ENCODE data around the gene MACROH2A1.
"Not testable (repeated sequence)": the region's sequence is repeated elsewhere in the genome, so short reads cannot be mapped to it uniquely, and the experiment has no call there.

MACROH2A1 gene

GRCh38 chr5:135375040-135375793, 23.8 kb downstream of the MACROH2A1 start:
- DNase-seq: no peak

DNA sequence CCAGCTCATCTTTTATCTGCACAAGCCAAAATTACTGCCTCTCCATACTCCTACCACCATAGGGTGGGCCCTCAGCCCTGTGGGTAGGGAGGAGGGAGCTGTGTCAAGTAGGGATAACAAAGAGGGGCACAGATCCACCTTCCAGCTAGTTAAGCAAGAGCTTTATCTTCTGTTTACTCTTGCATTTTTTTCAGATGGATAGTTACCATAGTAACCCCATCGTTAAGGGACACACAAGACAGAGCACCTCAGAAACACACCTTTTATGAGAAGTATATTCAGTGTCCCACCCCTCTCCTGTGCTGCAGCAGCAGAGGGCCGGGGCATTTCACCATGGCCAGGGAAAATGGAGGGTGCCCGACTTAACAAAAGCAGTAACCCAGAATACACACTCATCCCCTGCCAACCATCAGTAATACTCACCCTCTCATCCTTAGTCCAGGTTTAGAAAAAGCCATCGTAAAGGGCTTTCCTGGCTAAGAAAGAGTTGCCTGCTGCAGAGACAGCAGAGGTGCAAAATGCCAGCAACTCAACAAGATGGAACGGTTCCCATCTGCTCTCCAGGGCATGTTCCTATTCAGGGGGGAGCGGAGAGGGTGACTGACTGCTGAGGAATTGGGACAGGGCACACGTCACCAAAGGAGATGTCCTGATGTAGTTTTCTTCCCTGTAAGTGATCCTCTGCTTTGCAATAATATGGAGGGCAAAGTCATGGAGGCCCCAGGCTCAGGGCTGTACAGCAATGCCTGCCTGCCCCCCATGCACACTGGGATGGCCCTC, 25.1 kb downstream of the MACROH2A1 start:
- DNase-seq: no peak

DNA sequence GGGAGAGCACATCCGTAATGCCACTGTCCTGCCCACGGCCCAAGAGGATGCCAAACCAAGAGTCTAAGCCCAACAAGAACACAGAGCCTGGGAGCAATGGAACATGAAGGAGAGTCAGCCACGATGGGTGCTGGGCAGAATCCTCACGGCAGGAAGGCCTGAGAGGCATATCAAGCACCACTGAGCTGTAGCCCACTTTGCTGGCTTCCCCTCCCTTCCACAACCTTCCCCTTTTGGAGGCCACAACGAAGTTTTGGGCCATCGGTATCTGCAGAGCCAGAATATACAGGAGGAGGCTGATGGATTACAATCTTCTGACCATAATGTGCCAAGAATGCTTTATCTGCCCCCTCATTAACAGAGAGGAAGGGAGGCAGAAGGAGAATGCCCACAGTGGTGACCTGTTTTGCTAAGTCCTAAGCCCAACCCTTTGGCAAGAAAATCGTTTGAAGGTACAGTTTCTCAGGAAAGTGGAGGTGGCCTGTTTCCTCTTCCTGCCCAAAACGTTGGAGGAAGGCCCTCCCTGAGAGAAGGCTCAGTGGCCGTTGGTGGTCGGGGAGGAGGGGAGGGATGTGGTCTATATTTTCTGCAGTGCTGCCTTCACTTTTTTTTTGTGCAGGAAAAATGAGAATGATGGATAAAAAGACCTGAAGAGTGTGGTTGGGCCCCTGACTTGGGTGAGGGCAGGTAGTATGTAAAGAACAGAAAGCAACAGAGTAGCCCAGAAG, 26.2 kb downstream of the MACROH2A1 start:
- no peak for DNase-seq

DNA sequence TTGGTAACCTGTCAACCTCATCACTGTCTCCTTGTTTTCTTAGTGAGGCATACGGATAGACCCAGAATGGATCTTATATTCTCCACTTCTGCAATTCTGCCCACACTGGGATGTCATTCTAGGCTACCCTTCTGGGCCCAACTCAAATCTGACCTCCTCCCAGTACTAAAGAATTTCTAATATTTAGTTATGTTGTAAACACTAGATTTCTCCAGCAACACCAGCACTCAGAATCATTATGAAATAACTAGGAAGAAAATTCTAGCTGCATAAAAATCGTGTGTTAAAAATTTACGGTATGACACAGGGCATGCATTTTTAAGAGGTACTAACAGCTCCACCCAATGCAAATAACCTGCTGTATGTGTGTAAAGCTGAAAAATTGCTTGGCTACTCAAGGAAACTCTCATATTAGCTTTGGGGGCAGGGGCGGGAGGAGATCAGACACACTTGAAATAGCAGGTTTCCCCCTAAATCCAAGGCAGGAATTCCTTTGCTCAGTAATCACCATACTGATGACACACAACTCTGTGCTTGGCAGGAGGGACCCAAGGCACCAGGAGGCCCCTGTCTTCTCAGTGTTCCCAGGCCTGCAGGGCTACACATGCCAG, 27.3 kb downstream of the MACROH2A1 start:
- no peak for DNase-seq

- no peak for DNase-seq
Measured at GRCh38 chr5:135369952-135370351, 29.1 kb downstream of the MACROH2A1 start.

DNA sequence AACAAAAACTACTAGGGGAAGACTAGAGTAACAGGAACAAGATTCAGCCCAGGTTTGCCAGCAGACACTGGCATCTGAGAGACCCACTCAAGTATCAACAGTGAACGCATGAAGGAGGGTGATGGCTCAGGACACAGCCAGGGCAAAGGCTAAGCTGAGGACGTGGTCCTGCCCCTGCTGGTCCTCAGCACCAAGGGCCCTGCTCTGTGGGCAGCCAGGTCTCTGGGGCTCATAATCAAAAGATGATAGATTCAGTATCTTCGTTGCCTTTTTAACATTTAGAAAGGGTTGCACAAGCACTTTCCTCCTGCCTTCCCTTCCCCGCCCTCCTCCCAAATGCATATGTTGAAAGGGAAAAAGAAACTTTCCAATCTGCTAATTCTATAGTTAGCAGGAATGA, 31.5 kb downstream of the MACROH2A1 start:
- DNase-seq: no peak

- DNase-seq: no peak
Measured at GRCh38 chr5:135367076-135367475, 32.0 kb downstream of the MACROH2A1 start.

DNA sequence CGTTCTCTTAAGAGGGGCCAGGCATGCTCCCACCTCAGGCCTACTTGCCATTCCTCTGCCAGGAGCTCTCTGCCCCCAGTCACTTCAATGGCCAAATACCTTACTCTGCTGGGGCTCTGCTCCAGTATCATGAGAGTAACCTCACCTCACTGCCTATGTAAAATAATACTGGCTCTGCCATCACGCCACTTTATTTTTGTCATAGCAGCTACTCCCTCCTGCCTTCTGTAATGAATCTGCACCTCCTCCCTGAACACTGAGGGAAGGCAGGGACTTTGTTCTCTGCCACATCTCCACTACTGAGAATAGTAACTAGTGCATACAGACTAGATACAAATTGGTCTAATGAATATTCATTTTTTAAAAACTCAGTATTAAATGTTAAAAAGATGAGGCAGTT, 33.8 kb downstream of the MACROH2A1 start:
- no peak for DNase-seq

GRCh38 chr5:135364421-135365262, 34.4 kb downstream of the MACROH2A1 start:
- DNase-seq: no peak

DNA sequence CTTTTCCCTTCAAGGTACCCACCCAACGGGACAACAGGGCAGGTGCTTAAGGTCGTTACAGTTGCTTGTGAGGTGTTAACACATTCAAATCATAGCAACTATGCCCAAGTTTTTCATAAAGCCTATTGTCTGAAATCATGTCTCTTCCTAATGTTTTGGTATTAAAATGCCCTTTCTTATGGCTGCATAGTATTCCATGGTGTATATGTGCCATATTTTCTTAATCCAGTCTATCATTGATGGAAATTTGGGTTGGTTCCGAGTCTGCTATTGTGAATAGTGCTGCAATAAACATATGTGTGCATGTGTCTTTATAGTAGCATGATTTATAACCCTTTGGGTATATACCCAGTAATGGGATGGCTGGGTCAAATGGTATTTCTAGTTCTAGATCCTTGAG, 35.7 kb downstream of the MACROH2A1 start:
- not testable (repeated sequence) for DNase-seq

GRCh38 chr5:135362102-135362501, 36.9 kb downstream of the MACROH2A1 start:
- DNase-seq: no peak

- DNase-seq: no peak
Measured at GRCh38 chr5:135360278-135361274, 38.5 kb downstream of the MACROH2A1 start.

DNA sequence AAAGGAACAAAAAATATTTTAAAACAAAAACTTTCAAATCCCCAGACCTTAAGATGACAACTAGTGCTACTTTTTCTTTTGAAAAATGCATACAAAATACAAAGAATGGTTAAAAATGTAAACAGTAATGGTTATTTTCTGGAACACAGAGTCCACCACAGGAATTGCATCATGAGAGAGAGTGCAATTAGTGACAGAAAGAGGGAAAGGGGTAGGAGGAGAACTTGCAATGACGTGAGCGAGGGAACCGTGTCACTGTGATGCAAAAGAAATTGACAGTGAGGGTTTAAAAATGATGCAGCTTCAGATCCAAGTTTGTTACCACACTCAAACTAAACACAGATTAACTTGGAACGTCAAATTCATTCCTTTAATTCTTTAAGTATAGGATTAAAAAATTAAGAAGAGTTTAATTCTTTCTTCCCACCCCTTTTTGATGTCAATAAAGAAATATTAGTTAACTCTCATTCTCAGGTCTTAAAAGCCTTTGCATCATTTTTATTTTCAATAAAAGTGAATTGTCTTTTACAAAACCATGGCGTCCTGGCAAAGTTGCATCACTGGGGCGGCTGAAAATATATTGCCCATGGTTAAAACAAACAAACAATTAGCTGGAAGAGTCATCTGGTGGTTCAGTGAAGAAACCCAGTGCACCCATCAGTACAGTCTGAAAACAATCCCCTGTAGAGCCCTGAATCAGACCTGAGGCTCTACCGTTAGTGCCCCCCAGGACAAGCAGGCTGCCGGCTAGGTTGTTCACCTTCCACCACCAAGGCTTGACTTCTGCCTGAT, 39.5 kb downstream of the MACROH2A1 start:
- no peak for DNase-seq

DNA sequence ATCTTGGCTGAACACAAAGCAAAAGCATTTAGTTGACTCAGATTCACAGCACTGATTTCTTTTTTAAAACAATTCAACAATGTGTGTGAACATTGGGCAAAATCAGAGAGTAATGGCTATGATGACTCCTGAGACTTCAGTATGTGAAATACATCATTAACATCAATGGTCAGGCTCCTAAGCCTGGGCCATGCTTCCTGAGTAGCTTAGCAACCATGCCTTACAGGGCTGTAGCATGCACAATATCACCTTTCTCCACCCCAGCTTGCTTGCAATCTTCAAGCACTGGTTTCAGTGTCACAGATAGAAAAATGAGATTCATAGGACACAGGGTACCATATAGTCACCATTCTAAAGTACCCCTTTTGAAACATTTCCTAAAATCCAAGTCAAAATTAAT, 41.3 kb downstream of the MACROH2A1 start:
- DNase-seq: no peak

DNA sequence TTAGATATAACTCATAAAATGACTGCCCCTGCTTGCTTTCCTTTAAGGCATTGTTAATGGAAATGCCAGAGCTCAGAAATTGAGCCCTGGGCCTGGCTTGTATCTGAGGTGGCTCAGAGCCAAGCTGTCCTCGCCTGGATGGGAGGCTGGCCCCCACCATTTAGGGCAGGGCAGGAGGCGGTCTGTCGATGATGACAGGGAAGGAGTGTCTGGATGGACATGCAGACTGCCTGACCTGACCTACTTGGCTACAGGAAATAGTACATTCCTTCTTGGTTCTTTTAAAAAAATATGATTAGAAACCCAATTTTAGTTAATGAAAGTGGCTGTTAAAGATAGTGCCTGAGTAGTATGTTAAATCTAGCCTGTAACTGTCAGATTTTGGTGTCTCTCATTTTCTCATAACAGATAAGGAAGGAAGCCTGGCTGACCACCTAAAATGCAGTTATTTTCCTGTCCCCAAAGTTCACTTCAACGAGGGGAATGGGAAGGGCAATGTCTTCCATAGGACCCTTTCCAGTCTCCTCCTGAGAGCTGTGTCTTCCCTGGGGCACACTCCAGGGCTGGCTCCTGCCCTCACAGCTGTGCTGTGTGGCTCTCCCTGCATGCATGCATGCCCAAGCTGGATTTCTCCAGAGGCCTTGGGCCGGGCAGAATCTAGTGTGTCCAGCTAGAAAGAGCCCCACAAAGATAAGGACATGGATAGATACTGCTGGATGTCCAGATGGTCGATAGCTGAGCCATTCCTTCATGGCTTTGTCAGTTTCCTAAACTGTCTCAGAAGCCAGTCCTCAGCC, 42.3 kb downstream of the MACROH2A1 start:
- DNase-seq: no peak

GRCh38 chr5:135355169-135355568, 43.9 kb downstream of the MACROH2A1 start:
- DNase-seq: no peak

DNA sequence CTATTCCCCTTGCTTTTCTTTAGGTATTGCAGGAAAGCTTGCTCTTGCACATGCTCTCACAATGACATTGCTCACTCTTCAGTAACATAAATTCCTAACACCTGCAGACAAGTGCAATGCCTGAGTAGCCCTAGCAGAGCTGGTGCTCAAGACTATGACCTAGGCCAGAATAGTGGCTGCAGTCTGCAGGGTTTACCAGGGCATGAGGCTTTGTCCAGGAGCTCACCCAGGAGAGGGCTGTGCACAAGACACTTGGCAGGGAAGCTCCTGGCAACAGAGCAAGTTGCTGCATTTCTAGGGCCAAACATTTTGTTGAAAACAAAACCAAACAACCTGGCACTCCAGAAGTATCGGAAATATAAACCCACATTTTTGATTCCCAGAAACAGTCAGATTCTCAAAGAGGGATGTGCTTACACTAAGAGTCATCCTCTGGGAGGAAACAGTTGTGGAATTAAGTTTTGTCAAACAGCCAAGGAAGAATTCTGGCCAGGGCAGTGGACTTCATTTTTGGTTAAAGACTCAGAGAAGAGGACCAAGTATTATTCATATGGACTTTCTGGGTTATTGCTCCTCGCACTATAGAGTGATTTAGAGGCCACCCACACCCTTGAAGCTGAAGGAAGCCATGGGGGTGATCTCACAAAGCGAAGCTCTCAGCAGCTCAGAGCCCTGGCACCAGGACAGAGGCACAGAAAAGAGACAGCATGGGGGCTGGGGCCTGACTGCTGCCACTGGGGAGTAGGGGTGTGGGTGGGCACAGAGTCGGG, 44.9 kb downstream of the MACROH2A1 start:
- no peak for DNase-seq

DNA sequence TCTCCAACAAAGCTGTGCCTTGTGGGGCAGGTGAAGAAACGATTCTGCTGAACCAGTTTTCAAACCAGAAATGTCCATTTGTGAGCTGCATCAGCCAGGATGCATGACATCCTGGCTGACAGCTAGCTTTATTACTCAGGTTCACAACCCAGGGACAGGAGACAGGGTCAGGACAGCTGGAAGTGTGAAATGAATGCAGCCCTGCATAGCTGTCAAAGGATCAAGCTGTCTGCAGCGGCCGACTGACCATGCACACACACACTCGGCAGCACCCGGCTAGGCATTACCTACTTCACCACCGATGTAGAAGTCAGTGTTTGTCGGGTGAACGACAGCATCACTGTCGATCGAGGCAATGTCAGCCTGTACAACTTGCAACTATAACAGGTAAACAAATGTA, 48.5 kb downstream of the MACROH2A1 start:
- no peak for DNase-seq
